GM19238 (cell line): Measurements from ENCODE around the gene SPOCK1.

Experiments used
- DNase-seq: peaks from one replicate; pipeline ENCODE4 v3.0.0; 2011; ENCODE audit warnings: low spot score; ENCODE audit not compliant: insufficient read length

The SPOCK1 gene

DNA sequence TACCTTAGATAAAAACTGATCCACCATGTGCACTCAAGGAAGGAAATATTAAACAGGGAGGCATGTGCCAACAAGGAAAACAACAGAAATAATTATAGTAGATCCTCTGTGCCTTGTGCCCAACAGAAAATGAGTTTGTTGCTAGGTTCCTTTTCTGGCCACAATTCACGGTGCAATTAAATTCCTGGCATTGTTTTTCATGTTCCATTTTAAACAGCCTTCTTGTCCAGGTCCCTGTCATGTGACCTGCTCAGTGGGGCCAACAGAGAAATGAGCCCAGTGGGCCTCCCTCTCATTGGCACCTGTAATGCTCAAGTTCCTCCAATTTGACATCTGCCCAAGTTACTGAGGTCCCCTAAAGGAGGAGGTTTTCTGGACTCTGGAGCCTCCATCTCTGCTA lies 56.5 kb downstream of the SPOCK1 start:
- DNase-seq, result no peak

DNA sequence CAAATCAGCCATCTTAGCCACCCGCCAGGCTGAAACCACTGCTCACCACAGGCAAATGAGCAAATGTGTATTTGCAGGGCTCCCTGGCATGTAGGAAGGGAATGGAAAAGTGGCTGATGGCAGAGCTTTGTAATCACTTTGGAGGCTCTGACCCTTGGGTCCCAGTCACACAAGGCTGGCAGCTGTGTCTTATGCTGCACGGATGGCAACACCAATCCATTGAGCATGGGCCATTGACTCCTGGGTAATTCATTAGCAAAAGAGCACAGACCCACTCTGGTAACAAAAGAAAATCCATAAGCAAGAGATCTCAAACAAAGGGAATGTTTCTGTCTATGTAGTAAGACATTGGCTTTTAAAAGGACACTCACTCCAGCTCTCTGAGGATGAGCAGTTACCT lies 57.6 kb downstream of the SPOCK1 start:
- DNase-seq, result no peak

DNA sequence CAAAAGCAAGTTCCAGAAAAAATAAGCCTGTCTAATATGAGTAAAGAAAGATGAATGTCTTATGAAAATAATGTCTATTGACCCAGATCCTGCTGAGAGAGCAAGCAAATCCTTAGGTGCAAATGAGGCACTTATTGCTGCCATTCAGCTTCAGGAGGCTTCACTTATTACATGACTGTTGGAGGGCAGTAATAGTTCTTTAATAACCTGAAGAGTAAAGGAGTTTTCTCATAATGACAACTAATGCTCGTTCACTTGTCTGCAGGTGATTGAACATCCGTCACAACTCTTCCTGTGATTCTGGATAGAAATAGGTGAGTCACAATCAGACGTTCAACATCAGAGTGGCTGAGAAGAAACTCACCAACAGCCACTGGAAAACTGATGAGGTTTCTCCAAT lies 58.3 kb downstream of the SPOCK1 start:
- DNase-seq, result no peak

DNA sequence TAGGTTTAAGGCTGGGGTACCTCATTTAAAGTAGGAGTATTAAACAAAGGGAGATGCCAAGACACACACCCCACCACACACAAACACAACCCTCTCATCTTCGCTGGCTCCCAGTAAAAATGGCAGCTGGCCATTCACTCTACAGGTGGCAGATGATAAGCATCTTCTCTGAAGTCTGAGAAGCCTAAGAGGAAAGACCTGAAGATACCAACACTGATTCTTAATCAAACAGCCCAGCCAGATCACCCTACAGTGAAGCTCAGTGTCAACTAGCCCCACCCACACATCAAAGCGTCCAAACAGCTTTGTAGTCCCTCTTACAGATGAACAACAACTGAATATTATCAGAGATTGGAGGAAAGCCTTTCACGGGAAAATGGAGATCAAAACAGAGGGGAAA lies 59.5 kb downstream of the SPOCK1 start:
- no peak for DNase-seq

DNA sequence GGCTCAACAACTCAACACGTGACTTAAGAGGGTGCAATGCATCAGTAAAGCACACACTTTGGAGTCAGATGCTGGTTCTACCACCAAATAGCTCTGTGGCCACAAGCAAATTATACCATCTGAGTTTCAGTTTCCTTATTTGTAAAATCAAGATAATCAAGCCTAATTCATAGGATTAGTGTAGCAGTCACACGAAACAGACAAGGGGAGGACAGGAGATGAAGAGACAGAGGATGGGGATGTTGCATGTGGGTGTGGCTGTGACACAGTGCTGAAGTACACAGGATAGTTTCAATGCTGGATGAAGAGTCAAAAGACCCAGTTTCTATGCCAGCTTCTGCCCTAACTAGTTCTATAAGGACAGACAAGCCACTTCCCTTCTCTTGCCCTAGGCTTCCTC lies 60.2 kb downstream of the SPOCK1 start:
- DNase-seq, result no peak

DNA sequence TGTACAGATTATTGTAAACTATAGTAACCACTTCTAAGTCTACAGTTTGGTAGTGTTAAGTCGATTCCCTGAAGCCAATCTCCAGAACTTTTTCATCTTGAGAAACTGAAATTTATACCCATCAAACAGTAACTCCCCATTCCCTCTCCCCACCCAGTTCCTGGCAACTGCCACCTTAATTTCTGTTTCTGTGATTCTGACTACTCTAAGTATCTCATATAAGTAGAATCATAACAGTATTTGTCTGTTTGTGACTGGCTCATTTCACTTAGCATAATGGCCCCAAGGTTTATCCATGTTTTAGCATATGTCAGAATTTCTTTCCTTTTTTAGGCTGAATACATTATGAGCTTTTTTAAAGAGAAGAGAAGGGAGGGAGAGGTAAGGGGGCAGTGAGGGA lies 61.4 kb downstream of the SPOCK1 start:
- DNase-seq, result no peak

DNA sequence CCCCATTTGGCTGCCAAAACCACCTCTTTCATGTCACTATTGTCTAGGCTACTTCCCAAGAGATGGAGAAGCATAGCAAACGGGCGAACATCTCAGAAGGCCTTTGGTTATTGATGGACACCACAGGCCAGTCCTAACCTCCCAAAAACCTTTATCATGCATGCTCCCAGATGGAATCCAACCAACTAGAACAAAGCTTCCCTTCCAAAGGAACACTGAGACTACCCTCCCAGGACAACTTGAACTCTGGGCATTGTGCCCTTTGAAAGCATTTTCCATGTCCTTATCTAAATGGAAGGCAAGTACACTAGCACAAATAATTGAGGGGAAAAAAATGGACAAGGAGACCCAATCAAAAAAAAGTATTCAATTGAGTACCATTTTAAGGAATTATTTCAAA lies 65.6 kb downstream of the SPOCK1 start:
- no peak for DNase-seq

DNA sequence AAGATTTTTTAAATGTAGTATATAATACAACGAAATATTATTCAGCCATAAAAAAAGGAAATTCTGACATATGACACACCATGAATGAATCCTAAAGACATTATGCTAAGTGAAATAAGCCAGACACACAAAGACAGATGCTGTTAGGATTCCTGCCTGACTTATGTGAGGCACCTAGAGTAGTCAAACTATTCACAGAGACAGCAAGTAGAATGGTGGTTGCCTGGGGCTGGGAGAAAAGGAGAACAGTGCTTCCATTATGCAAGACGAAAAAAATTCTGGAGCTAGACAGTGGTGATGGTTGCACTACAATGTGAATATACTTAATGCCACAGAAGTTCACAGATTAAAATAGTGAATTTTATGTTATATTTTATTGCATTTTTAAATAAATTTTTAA lies 66.8 kb downstream of the SPOCK1 start:
- no peak for DNase-seq

DNA sequence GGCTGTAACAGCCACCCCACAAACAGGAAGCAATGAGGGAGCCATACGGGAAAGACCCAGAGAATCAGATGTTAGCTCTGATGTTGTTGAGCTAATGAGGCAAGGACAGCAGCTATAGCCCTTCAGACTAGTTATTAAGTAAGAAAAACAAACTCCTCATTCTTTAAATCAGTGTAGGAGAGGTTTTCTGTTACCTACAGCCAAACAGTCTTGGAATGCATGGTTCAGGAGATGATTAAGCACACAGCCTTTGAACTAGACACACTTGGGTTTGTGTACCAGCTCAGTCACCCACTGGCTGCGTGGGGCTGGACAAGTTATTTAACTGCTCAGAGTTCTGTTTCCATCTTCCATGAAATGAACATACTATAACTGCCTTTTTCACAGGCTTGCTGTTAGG lies 68.1 kb downstream of the SPOCK1 start:
- DNase-seq, result no peak

DNA sequence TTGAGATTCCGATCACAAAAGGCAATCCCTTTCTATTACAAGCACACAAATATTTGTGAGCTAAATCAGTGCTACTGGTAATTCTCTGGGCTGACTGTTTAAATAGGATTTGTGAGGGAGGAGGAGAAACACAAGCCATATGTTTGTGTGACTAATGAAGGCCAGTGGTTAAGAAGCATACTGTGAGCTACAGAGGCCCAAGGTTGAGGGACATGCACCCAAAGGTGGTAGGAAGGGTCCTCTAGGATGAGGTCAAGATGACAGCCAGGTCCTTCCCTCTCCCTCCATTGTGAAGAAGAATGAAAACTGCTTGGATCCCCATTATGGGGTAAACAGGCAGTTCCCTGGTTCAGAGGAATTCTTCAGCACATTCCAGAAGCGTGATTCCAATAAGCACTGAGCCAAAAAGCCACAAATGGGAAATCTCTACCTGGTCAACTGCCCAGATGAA lies 83.9 kb downstream of the SPOCK1 start:
- DNase-seq, result no peak

DNA sequence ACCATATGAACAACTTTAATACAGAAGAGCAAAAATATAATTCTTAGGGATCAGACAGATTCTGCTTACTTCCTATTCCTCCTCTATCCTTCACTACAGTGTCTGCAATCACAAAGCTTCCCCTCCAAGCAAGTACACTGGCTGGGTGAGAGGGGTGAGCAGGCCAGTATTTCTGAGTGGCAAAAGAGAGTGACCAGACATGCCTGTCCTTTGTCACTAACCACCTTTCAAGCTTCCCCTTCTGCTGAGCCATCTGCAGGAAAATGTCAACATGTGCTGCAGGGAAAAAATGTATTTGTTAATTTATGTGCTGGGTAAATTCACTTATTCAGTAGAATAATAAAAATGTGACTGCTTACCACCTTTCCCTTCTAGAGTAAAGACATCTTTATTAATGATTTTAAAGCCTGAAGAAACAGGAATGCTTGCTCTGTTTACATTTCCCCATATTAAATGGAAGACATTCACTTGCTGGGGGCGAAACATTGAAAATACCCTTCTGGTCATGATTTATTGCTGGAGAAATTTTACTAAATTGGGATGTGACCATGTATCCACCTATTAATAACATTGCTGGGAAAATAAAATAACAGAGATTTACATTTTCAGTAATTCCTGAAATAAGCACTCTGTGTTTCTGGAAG lies 84.9 kb downstream of the SPOCK1 start:
- DNase-seq, result no peak

DNA sequence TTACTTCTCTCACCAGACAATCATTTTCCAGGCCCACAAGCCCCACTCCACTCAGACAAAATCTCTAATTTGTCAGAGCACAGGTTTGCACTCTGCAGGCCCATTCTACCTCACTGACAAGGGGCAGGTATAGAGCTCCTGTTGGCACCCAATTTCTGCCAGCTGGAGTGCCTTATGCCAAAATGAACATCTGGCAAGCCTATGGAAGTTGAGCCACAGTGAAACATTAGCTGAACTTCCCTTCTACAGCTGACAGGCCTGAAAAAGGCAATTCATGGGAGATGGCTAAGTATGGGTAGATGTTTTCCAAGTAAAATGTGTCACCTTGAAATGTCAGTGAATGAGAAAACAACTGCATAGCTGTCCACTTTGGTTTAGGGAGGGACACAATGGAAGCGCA lies 87.0 kb downstream of the SPOCK1 start:
- no peak for DNase-seq

DNA sequence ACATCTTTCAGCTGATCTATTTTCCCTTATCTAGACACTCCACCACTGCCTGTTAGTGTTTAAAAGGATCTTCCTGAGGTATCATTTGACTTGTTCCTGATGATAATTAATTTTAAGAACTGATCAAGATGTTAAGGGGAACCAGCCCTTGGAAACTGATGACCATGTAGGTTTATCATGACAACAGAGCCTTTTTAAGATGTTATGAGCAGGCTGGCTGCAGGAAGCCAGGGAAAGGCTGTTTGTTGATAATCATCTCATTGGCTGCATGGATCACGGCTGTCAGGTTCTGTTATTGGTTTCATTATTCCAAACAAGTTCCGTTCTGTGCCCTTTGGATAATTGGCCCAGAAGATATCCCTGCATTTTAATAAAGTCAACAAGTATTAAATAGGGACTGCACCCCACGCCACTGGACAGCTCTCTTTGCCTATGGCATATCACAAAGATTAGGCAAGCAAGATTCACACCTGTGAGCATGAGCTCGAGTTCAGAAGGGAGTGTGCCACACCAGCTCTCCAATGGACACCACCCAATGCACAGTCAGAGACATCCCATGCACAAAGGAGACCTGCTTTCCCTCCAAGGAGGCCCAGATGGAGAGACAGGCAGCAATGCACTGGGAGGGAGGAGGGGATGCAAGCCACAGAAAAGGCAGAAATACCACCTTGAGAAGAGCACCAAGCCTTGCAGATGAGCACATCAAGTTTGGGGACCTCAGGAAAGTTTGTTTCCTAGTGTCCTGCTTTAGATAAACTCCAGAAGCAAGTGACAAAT lies 88.7 kb downstream of the SPOCK1 start:
- DNase-seq, result no peak

DNA sequence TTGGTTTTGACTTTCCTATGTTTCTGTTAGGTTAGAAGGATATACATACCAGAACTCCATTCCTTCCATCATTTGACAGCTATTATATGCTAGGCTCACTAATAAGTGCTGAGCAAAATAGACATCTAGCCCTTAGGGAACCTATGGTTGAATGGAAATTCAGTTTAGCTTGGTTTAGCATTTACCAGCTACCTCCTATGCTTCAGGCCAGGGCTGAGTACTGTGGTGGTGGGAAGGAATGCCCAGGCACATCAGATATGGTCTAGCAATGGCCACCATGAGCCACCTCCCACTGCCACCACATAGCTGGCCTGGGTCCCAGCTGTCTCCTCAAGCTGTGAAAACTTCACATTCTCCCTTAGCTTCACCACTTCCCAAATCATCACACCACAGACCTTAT lies 89.4 kb downstream of the SPOCK1 start:
- DNase-seq, result no peak

DNA sequence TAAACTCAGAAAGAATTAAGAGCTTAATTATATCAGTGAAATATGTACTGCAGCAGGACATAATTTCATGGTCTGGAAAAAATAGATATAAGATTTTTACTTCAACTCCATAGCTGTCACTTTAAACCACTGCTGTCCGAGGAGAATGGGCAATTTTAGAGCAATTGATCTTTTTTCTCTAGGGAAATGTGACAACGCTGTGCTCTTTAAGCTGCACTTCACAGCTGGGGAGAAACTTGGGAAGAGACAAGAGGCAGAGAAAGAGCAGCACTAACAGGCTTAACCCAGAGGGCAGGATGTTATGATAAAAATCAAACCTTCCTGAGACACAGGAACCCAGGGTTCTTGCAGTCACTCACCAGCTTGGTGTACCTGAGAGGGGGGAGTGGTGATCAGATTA lies 92.0 kb downstream of the SPOCK1 start:
- DNase-seq, result no peak

DNA sequence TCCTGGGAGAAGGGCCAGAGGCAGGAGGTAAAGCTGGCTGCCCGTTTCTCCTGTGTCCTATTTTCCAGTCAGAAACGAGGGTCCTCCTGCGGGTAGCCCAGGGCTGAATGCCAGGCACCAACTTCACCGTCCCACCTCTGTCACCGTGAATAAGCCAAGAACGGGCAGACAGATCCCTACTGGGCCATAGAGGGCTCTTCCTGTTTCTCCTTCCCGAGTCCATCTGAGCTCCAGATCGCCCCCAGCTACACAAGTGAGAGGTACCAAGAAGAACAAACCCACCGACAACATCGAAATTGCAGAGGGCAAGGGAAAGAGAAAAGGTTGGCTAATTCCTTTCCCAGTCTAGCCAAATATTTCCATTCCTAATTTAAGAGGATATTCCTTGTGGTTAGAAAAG lies 93.7 kb downstream of the SPOCK1 start:
- no peak for DNase-seq

DNA sequence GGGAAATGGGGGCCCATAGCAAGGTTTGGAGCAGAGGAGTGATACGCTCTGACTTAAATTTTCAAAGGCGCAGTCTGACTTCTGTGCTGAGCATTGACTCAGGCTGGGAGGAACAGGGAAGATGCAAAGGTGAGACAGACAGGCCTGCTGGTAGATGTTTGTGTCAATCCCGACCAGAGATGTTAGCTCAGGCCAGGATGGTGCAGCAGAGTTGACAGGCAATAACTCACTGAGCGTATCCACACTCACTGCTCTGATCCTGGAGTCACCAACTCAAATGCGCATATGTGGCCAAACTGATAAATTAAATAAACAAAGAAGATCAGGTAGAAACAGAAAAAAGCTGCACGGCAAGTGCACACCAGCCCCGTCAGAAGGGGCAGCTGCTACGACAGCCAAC lies 95.3 kb downstream of the SPOCK1 start:
- DNase-seq, result no peak

DNA sequence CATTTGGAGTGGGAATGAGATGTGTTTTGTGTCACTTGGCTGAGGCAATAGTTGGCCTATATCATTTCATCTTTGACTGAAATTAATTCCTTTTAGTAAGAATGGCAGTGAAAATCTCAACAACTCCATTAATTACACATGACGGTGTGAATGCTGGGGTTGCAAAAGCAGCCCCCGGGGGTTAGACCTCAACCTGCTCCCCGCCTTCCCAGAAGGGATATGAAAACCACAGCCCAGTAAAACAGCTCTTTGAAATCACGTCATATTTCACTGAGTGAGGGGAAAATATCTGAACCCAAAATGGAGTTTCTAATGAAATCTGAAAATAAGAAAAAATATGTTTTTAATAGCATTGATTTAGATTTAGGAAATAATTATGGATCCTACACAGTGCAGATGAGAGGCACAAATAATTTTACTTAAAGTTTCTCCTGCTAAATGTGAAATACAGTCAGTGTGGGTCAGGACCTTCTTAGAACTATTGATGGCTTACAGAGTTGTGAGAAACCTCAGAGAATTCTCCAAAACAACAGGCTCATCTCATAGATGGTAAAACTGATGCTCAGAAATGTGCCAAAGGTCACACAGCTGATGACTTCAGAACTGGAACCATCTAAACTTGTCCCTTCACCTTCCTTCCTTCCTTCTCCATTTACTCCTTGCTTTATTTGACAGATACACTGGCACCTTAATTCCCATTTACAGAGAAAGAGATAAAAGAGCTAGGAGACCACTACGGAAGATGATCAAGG lies 96.5 kb downstream of the SPOCK1 start:
- no peak for DNase-seq

DNA sequence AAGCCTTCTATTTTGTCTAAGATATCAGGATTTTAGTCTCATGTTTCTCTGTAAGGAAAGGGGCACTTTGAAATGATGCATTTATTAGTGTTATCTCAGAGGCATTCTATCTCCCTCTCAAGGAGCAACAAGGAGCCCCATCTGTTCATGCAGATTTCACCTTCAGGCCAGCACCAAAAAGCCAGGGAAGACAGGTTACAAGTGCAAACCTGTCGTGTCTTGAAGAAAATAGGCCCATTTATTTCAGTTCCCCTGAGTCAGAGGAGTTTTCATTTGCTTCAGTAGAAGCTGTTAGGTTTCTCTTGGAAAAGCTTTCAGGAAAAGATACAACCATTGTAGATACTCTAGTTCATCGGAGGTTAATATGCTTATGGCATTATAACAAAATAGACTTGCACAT lies 97.2 kb downstream of the SPOCK1 start:
- DNase-seq, result no peak

DNA sequence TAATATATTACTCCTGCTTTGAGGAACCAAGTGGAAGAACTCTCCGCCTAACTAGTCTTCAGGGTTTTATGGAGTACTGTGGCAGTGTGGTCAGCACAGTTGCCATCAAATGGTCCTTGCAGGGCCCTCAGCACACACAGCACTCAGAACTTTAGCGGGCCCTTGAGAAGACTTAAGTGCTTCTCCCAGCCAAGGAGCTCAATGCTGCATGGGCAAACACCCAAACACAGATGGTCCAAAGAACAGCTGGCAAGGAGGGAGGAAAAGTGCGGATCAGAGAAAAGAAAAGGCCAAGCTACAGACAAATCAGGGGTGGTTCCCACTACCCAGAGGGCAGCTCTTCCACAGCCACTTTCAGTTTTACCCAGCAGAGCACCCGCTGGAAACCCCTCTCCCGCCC lies 98.6 kb downstream of the SPOCK1 start:
- DNase-seq, result no peak

DNA sequence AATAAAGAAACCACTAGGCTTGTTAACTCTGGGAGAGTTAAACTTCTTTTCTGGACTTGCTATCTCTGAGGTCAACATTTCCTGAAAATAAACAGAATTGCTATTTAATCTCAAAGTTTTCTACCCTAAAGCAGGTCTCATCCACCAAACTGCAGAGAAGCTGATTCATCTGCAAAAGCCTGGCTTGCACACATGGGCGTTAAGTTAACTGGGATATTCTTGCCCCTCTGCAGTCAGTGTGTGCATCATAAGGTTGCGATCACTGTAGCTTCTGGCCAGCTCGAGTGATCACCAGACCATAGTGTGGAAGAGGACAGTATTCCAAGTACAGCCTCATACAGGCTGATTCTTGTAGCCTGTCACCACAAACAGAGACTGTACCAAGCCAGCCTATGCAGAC lies 99.2 kb downstream of the SPOCK1 start:
- DNase-seq, result no peak

DNA sequence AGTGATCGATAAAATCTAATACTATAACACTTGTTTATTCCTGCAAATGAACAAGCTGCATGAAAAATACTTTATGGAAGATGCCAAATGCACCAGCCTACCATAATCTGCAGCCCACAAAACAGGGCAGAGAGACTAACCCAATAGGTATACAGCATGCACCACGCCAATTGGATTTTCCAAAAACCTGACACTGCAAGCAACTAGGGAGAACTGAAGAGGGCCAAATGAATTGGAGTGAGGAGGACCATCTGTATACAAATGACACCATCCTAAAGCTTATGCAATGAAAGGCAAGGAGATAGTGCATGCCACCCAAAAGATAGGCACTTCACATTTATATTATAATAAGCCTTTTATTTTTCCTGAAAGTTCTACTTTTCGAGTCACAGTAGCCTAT lies 100.4 kb downstream of the SPOCK1 start:
- no peak for DNase-seq

DNA sequence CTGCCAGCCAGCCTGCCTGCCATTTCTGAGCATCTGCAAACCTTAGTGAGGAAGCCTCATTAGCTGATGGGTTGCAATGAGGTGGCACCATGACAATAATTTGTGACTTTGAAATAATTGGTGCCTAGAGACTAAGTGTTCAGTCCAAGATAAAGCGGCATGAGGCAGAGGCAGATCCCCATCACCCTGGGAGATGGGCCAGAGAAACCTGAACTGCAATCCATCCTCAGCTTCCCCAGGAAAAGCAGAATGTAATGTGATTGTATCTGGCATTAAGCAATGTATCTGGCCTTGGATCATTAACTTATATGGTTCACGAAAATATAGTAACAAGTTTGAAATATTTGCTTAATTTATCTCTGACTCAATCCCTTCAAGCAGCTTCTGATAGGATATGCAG lies 101.0 kb downstream of the SPOCK1 start:
- DNase-seq, result no peak
